CD4-positive, CD25-positive, alpha-beta regulatory T cell (primary cell): ENCODE measurements around the gene RARS1. TPM values are rescaled to one million over a fixed set of nuclear protein-coding genes. Genes with fewer than 3 reads are reported as not detected.
A peak's percentile ranks its signal among the peaks of the same experiment; 100 is the strongest.

Experiments
- ATAC-seq, 2 donors: fragments of 150-1000 bp; cut with Tn5 transposase; one replicate each; pipeline ENCODE4 v1.10.0; 2021; ENCODE audit warnings: low read depth in 2 of 2, moderate number of reproducible peaks in 2 of 2, moderate library complexity in 1 of 2
- DNase-seq, 3 donors: peaks; one replicate each; pipeline versions ENCODE4 v3.0.0 to v3.0.0-alpha.2; 2012 to 2022; ENCODE audit warnings: mixed read lengths in 1 of 3
- H3K27ac ChIP-seq: one replicate; pipeline ENCODE4 v1.7.0; 2013; ENCODE audit warnings: mild to moderate bottlenecking, low read length; ENCODE audit not compliant: insufficient read depth, poor library complexity, severe bottlenecking
- H3K27me3 ChIP-seq: one replicate; pipeline ENCODE4 v1.7.0; 2013; ENCODE audit warnings: low read length; ENCODE audit not compliant: control insufficient read depth, insufficient read depth
- H3K36me3 ChIP-seq: one replicate; pipeline ENCODE4 v1.7.0; 2013; ENCODE audit warnings: mild to moderate bottlenecking, low read length, moderate library complexity; ENCODE audit not compliant: control insufficient read depth, insufficient read depth
- H3K4me1 ChIP-seq: 2 replicates; pipeline ENCODE4 v1.7.0; 2013; ENCODE audit warnings: mild to moderate bottlenecking, low read length; ENCODE audit not compliant: insufficient read depth, control insufficient read depth, poor library complexity, severe bottlenecking
- H3K4me3 ChIP-seq: one replicate; pipeline ENCODE4 v1.7.0; 2013; ENCODE audit warnings: low read depth, mild to moderate bottlenecking, low read length, moderate library complexity
- H3K9me3 ChIP-seq, 2 experiments: 1 replicate in 1 of 2; 2 replicates in 1 of 2; pipeline ENCODE4 v1.7.0; 2013; ENCODE audit warnings: low read length in 2 of 2, mild to moderate bottlenecking in 1 of 2, moderate library complexity in 1 of 2; ENCODE audit not compliant: control insufficient read depth in 2 of 2
- H3K27ac Mint-ChIP-seq, 3 donors: one replicate each; pipeline ENCODE4 v1.8.0; 2020 to 2022; ENCODE audit warnings: mild to moderate bottlenecking in 3 of 3, mixed read lengths in 3 of 3, moderate library complexity in 2 of 3
- H3K27me3 Mint-ChIP-seq: one replicate; pipeline ENCODE4 v1.8.0; 2022; ENCODE audit warnings: mild to moderate bottlenecking, mixed read lengths
- H3K36me3 Mint-ChIP-seq: one replicate; pipeline ENCODE4 v1.8.0; 2020; ENCODE audit warnings: mixed read lengths
- H3K4me1 Mint-ChIP-seq, 4 donors: one replicate each; pipeline ENCODE4 v1.8.0; 2020 to 2022; ENCODE audit warnings: mixed read lengths in 4 of 4, mild to moderate bottlenecking in 1 of 4
- H3K4me3 Mint-ChIP-seq, 4 donors: one replicate each; pipeline ENCODE4 v1.8.0; 2020 to 2022; ENCODE audit warnings: mild to moderate bottlenecking in 4 of 4, mixed read lengths in 4 of 4, moderate library complexity in 3 of 4
- H3K9me3 Mint-ChIP-seq, 7 donors: one replicate each; pipeline ENCODE4 v1.8.0; 2020 to 2022; ENCODE audit warnings: mixed read lengths in 7 of 7, mild to moderate bottlenecking in 3 of 7, moderate library complexity in 2 of 7
- polyA plus RNA-seq, 4 donors: library from polyadenylated mRNA; unstranded; fragments of 300-500 nt; fragmentation: Illumina TruSeq; gene quantifications; one replicate each; pipeline ENCODE4 v1.2.3, GENCODE V29; 2021
- total RNA-seq: library from RNA; stranded (reverse); gene quantifications from one replicate; pipeline ENCODE4 v1.2.3, GENCODE V29; 2022

The RARS1 gene
- total and polyA plus RNA-seq, 5 donors from 2014 or later: 16.1 to 46.9 (median 17.9) TPM

DNA sequence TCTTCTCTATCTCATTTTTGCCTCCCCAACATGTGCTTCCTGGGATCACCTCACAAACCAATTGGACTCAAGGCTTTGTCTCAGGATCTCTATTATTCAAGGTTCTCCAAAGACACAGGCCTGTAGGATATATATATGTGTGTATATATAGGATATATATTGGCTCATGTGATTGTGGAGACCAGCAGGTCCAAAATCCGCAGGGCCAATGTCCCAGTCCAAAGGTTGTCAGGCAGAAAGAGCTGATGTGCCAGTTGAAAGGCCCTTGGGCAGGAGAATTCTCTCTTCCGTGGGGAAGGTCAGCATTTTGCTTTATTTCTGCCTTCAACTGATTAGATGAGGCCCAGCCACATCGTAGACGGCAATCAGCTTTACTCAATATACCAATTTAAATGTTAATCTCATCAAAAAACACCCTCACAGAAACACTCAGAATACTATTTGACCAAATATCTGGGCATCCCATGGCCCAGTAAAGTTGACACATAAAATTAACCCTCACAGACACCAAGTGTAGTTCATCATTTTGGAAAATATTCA, 41.6 kb downstream of the RARS1 start:
- no peak overlapping the region for H3K4me3 ChIP-seq
- DNase-seq (no peak), ATAC-seq (no peak)
- Mint-ChIP-seq H3K4me3 (peak overlapping the region in 3 of 4 donors; percentile 8 to 73 (median 61)), H3K27ac (no peak overlapping the region), H3K36me3 (no peaks in the 10 kb centered on the region), H3K27me3 (peaks cover 43% of the 10 kb centered on the region), H3K4me1 (peaks cover 0 to 19% (median 0%) of the 10 kb centered on the region in 4 donors), H3K9me3 (peaks cover 0 to 2% (median 0%) of the 10 kb centered on the region in 7 donors)
- no peak overlapping the region for H3K27ac ChIP-seq
- H3K4me1 ChIP-seq: no peaks in the 10 kb centered on the region
- H3K9me3 ChIP-seq: no peaks in the 10 kb centered on the region
- H3K36me3 ChIP-seq: no peaks in the 10 kb centered on the region
- peaks cover 17% of the 10 kb centered on the region for H3K27me3 ChIP-seq

DNA sequence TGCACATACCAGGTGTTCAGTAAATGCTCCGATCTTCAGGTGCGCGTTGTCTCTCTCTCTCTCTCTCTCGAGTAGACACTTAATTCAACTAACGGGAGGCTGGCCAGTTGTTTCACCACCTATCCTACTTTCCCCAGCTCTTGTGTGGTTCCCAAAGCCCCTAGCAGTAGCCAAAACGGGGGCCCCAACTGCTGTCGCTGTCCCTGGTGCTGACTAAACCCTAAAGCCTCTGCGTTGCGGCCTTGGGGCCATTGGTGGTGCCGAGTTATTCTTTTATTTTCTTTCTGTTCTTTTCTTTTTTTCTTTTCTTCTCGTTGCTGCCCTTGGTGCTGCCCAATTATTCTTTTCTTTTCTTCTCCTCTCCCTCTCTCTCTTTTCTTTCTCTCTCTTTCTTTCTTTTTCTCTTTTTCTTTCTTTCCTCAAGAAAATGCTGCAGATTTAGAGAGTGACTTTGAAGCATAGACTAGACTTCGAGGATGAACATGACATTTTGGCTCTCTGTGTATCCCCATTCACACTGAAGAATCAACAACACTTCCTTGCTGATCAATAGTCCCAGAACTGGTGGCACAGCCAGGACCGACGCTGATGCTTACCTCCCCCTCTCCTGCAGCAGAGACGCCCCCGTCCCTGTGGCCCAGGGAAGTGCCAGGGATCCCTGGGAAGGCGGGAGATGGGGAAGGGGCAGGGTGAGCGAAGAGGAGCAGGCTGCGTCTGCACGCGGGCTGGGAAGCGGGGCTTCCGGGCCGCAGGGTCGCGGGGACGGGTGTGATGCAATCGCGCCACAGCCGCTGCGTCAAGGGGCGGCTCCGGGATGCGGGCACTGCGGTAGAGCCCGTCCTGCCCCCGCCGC, 42.5 kb downstream of the RARS1 start, which contains the start of gene FBLL1:
TSS of gene FBLL1 (plus strand) at position 785 of the 853 bp plus-strand sequence. CDS start 200 bp downstream, outside the sequence.
- Mint-ChIP-seq H3K4me3 (peak within 1 kb of the TSS in 2 of 4 donors; percentile 66 to 86), H3K27me3 (peaks cover 52% of the 10 kb centered on the region), H3K27ac (no peak within 1 kb of the TSS), H3K9me3 (peaks cover 0 to 2% (median 0%) of the 10 kb centered on the region in 7 donors), H3K36me3 (no peaks in the 10 kb centered on the region), H3K4me1 (peaks cover 0 to 19% (median 0%) of the 10 kb centered on the region in 4 donors)
- Histone ChIP-seq H3K4me3 (no peak within 1 kb of the TSS), H3K4me1 (no peaks in the 10 kb centered on the region), H3K36me3 (no peaks in the 10 kb centered on the region), H3K27ac (no peak within 1 kb of the TSS), H3K9me3 (no peaks in the 10 kb centered on the region), H3K27me3 (peaks cover 17% of the 10 kb centered on the region)
- DNase-seq (peak in 2 of 3 donors; percentile 3 to 40), ATAC-seq (peak in 1 of 2 donors; percentile 34)

DNA sequence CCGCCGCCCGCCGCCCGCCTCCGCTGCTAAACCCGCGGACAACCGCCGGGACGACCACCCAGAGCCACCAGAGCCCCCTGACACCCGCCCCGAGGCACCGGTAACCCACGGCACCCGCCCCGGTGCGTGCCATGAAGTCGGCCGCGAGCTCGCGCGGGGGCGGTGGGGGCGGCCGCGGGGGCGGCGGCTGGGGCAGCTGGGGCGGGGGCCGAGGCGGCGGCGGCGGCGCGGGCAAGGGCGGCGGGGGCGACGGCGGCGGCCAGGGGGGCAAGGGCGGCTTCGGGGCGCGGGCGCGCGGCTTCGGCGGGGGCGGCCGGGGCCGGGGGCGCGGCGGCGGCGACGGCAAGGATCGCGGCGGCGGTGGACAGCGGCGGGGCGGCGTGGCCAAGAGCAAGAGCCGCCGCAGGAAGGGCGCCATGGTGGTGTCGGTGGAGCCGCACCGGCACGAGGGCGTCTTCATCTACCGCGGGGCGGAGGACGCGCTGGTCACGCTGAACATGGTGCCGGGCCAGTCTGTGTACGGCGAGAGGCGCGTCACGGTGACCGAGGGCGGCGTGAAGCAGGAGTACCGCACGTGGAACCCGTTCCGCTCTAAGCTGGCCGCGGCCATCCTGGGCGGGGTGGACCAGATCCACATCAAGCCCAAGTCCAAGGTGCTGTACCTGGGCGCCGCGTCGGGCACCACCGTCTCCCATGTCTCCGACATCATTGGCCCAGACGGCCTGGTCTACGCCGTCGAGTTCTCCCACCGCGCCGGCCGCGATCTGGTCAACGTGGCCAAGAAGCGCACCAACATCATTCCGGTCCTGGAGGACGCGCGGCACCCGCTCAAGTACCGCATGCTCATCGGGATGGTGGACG, 43.3 kb downstream of the RARS1 start:
- no peak overlapping the region for H3K27ac ChIP-seq
- Mint-ChIP-seq H3K9me3 (peaks cover 0 to 2% (median 0%) of the 10 kb centered on the region in 7 donors), H3K36me3 (no peaks in the 10 kb centered on the region), H3K27me3 (peaks cover 57% of the 10 kb centered on the region), H3K4me1 (peaks cover 0 to 19% (median 0%) of the 10 kb centered on the region in 4 donors), H3K27ac (no peak overlapping the region), H3K4me3 (peak overlapping the region in 2 of 4 donors; percentile 48 to 65)
- H3K9me3 ChIP-seq: no peaks in the 10 kb centered on the region
- no peaks in the 10 kb centered on the region for H3K4me1 ChIP-seq
- H3K27me3 ChIP-seq: peaks cover 17% of the 10 kb centered on the region
- DNase-seq: no peak
- ATAC-seq: no peak
- H3K4me3 ChIP-seq: no peak overlapping the region
- H3K36me3 ChIP-seq: no peaks in the 10 kb centered on the region

DNA sequence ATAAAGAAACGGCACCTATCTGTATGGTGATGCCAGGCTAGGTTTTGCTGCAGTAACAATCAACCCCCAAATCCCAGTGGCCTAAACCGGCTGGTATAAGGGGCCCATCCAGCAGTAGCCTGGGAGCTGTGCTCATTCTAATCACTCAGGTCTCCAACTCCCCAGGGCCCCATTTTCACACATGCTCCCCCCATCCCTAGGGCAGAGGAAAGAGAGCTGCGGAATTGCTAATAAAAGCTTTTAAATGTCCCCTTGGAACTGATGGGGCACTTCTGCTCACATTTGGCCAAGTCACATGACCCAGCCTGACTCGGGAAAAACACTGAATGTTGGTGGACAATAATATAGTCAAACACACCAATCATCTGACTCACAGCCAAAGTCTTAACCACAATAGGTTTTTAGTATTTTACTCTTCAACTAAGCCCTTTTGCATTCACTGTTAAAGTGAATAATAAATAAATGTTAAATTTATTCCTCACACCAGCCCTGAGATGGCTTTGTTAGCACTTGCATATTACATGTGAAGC, 44.4 kb downstream of the RARS1 start:
- Histone ChIP-seq H3K27ac (no peak overlapping the region), H3K27me3 (peaks cover 17% of the 10 kb centered on the region), H3K4me1 (no peaks in the 10 kb centered on the region), H3K4me3 (no peak overlapping the region), H3K9me3 (no peaks in the 10 kb centered on the region), H3K36me3 (no peaks in the 10 kb centered on the region)
- Mint-ChIP-seq H3K4me3 (peak overlapping the region in 2 of 4 donors; percentile 46 to 65), H3K36me3 (no peaks in the 10 kb centered on the region), H3K27ac (peak overlapping the region in 1 of 3 donors; percentile 20), H3K4me1 (peaks cover 0 to 19% (median 0%) of the 10 kb centered on the region in 4 donors), H3K9me3 (peaks cover 0 to 2% (median 0%) of the 10 kb centered on the region in 7 donors), H3K27me3 (peaks cover 59% of the 10 kb centered on the region)
- DNase-seq (no peak), ATAC-seq (no peak)

DNA sequence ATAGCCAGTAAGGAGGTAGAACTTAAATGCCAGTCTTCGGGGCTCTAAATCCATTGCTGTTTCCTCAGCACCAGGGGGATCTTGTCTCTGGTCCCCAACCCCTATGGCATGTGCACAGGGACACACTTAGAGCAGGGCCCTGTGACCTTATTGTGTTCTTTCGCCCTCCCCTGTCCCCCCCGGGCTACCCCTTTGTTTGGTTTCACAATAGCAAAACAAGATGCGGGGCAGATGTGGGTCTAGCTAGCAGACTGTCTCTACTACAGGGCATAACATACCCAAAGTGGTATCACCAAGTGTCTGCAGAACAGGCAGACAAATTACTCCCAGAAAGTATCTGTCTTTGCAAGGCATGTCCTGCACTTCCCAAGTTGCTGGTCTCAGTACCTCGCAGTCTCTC, 44.9 kb downstream of the RARS1 start:
- peaks cover 0 to 2% (median 0%) of the 10 kb centered on the region in 7 donors for H3K9me3 Mint-ChIP-seq
- ATAC-seq (no peak), DNase-seq (no peak)
- peaks cover 17% of the 10 kb centered on the region for H3K27me3 ChIP-seq
- H3K9me3 ChIP-seq: no peaks in the 10 kb centered on the region
- H3K4me1 Mint-ChIP-seq: peaks cover 0 to 19% (median 0%) of the 10 kb centered on the region in 4 donors
- peak overlapping the region in 1 of 3 donors; percentile 20 for H3K27ac Mint-ChIP-seq
- H3K36me3 Mint-ChIP-seq: no peaks in the 10 kb centered on the region
- no peaks in the 10 kb centered on the region for H3K36me3 ChIP-seq
- H3K27ac ChIP-seq: no peak overlapping the region
- no peaks in the 10 kb centered on the region for H3K4me1 ChIP-seq
- peaks cover 59% of the 10 kb centered on the region for H3K27me3 Mint-ChIP-seq
- H3K4me3 ChIP-seq: no peak overlapping the region
- H3K4me3 Mint-ChIP-seq: peak overlapping the region in 1 of 4 donors; percentile 7

DNA sequence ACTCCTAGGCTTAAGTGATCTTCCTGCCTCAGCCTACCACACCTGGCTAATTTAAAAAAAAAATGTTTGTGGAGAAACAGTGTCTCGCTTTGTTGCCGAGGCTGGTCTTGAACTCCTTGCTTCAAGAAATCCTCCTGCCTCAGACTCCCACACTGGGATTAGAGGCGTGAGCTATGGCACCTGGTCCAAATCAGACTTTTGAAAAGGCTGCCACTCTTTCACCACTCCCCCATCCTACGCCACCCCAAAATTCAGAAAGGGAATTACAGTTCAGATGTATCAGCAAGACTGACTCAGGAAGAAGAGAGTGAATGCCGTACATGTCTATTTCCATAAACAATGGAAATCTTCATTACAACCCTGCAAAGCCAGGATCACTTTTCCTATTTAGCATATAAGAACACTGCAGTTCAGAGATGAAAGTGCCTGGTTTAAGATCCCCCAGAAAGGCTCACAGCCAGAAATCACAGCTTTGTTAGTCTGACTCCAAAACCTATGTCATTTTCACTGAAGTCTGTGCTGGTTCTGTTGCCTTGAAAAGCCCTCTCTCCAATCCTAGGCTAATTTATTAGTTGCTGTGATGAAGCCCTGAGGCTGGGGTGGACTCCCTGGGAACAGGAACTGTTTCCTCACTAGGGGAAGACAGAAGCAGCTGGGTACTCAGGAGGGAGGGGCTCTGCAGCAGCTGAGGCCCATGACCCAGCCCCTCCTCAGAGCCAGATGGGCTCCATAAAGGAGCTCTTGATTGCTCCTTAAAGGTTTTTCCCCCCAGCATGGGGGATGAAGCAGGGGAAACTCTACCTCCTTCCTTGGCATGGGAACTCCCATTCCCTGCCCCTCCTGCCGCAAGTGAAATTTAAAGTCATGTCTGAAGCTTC, 46.0 kb downstream of the RARS1 start:
- Mint-ChIP-seq H3K9me3 (peaks cover 0 to 2% (median 0%) of the 10 kb centered on the region in 7 donors), H3K36me3 (no peaks in the 10 kb centered on the region), H3K27me3 (peaks cover 59% of the 10 kb centered on the region), H3K4me3 (no peak overlapping the region), H3K4me1 (peaks cover 0 to 19% (median 0%) of the 10 kb centered on the region in 4 donors), H3K27ac (no peak overlapping the region)
- Histone ChIP-seq H3K27ac (no peak overlapping the region), H3K36me3 (no peaks in the 10 kb centered on the region), H3K4me1 (no peaks in the 10 kb centered on the region), H3K9me3 (no peaks in the 10 kb centered on the region), H3K27me3 (peaks cover 17% of the 10 kb centered on the region), H3K4me3 (no peak overlapping the region)
- ATAC-seq: no peak
- no peak for DNase-seq
